ENCODE data around the gene UNC50.

UNC50 gene

GRCh38 chr2:98608116-98608961, at the start of gene UNC50, which contains the start of gene COA5:
Gene UNC50, plus strand, starts transcription at chr2:98608589. Its CDS starts 1,171 bp downstream, at chr2:98609760.
Gene COA5, minus strand, starts transcription at chr2:98608512. Its CDS starts 107 bp downstream, at chr2:98608405.
- no peaks in the 10 kb centered on the region for H3K27me3 ChIP-seq
- H3K4me1 ChIP-seq = peaks cover 0 to 56% (median 43%) of the 10 kb centered on the region in 4 donors
- peak within 1 kb of the TSS; percentile 77 to 92 for H3K4me3 ChIP-seq
- intact Hi-C loops (cut with DNase I; ENCODE audit: low total_unique reads) = loop anchor here (5.0 kb wide), 1 partner anchor 46 kb away; no protein-coding TSS in a partner anchor
- no peaks in the 10 kb centered on the region for H3K9me3 ChIP-seq
- no peak for TF ChIP-seq CTCF (IDR thresholded peaks at IDR 0.05)
- peaks cover 28 to 31% (median 31%) of the 10 kb centered on the region in 3 donors for H3K36me3 ChIP-seq
- DNase-seq = peak; percentile 77 to 94
- peak within 1 kb of the TSS; percentile 90 to 98 for H3K27ac ChIP-seq

- no peak for TF ChIP-seq CTCF (IDR thresholded peaks at IDR 0.05)
- intact Hi-C loops (cut with DNase I; ENCODE audit: low total_unique reads) = no loop called here
- no peaks in the 10 kb centered on the region for H3K27me3 ChIP-seq
- H3K27ac ChIP-seq = peak overlapping the region in 1 of 2 donors; percentile 83
- H3K36me3 ChIP-seq = peaks cover 26 to 50% (median 29%) of the 10 kb centered on the region in 3 donors
- H3K4me3 ChIP-seq = no peak overlapping the region
- no peak for DNase-seq
- H3K4me1 ChIP-seq = peaks cover 0 to 47% (median 20%) of the 10 kb centered on the region in 4 donors
- no peaks in the 10 kb centered on the region for H3K9me3 ChIP-seq
Observed at GRCh38 chr2:98558852-98559530, 49.4 kb upstream of the UNC50 start.

GRCh38 chr2:98559581-98559980, 48.8 kb upstream of the UNC50 start:
- no peaks in the 10 kb centered on the region for H3K27me3 ChIP-seq
- intact Hi-C loops (cut with DNase I; ENCODE audit: low total_unique reads) = no loop called here
- H3K27ac ChIP-seq = peak overlapping the region in 1 of 2 donors; percentile 83
- no peaks in the 10 kb centered on the region for H3K9me3 ChIP-seq
- DNase-seq = no peak
- H3K36me3 ChIP-seq = peaks cover 20 to 50% (median 28%) of the 10 kb centered on the region in 3 donors
- peaks cover 0 to 47% (median 20%) of the 10 kb centered on the region in 4 donors for H3K4me1 ChIP-seq
- TF ChIP-seq CTCF (IDR thresholded peaks at IDR 0.05) = no peak
- no peak overlapping the region for H3K4me3 ChIP-seq

- DNase-seq = peak; percentile 35 to 85
- no peak for TF ChIP-seq CTCF (IDR thresholded peaks at IDR 0.05)
- H3K27ac ChIP-seq = peak overlapping the region; percentile 83 to 86
- no peaks in the 10 kb centered on the region for H3K27me3 ChIP-seq
- H3K4me1 ChIP-seq = peaks cover 0 to 47% (median 20%) of the 10 kb centered on the region in 4 donors
- intact Hi-C loops (cut with DNase I; ENCODE audit: low total_unique reads) = loop anchor here (5.0 kb wide), 1 partner anchor 47 kb away; the partner anchor contains the start of genes COA5 and UNC50
- peaks cover 13 to 50% (median 27%) of the 10 kb centered on the region in 3 donors for H3K36me3 ChIP-seq
- no peaks in the 10 kb centered on the region for H3K9me3 ChIP-seq
- H3K4me3 ChIP-seq = peak overlapping the region; percentile 14 to 17
Observed at GRCh38 chr2:98560256-98560771, 48.1 kb upstream of the UNC50 start.

- no peak for TF ChIP-seq CTCF (IDR thresholded peaks at IDR 0.05)
- no peak overlapping the region for H3K4me3 ChIP-seq
- intact Hi-C loops (cut with DNase I; ENCODE audit: low total_unique reads) = loop anchor here (5.0 kb wide), 1 partner anchor 46 kb away; the partner anchor contains the start of genes COA5 and UNC50
- peak overlapping the region; percentile 83 to 86 for H3K27ac ChIP-seq
- peaks cover 6 to 50% (median 27%) of the 10 kb centered on the region in 3 donors for H3K36me3 ChIP-seq
- no peak for DNase-seq
- no peaks in the 10 kb centered on the region for H3K27me3 ChIP-seq
- H3K4me1 ChIP-seq = peaks cover 0 to 47% (median 20%) of the 10 kb centered on the region in 4 donors
- H3K9me3 ChIP-seq = no peaks in the 10 kb centered on the region
Observed at GRCh38 chr2:98561018-98561417, 47.4 kb upstream of the UNC50 start.
